Measurements from ENCODE around the gene TMEM196.

DNA sequence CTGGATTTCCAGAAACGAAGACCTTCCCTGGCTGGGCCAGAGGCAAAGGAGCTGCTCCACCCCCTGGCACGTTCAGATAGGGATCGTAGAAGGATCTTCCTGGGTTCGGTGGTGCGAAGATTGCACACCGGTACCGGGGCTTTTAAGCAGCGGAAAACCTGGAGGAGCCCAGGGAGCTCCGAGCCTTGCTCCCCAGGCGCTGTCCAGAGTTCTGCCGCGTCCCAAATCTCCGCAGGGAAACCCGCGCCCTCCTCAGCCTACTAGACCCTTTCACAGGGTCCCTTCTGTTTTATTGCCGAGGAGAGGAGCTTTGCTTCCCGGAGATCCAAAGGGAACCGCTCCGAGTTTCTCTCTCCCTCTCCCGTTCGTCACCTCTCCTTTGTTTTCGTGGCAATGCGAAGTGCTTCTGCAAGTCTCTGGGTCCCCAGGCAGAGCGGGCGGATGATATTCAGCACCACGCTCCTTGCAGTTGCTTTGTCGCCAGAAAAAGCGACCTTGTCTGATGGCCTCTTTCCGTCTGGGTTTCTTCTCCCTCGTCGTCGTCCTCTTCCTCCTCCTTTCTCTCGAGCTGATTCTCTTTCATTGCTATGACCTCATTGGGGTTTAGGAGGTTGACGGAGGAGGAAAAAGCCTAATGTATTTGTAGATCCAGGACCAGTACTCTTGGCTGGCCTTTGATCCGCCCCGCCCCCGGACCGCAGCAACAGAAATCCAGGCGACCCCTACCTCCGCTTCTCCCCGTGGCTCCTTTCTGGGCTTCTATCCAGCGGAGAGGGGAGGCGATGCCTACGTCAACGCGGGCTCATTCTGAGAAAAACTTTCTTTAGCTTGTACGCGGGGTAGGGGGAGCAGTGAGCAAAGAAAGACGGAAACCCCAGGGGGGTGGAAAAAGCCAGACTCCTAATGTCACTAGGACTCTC is at the start of gene TMEM196:
- TF ChIP-seq EZH2 (IDR thresholded peaks at IDR 0.05) (no peak), POLR2A (IDR thresholded peaks at IDR 0.05; ENCODE audit: borderline replicate concordance, extremely low read depth, insufficient read depth, insufficient read length) (no peak), EZH2phosphoT487 (IDR thresholded peaks at IDR 0.05; ENCODE audit: borderline replicate concordance) (no peak), RAD21 (IDR thresholded peaks at IDR 0.05; ENCODE audit: low read depth) (no peak), SRF (IDR thresholded peaks at IDR 0.05; ENCODE audit: low read depth) (no peak), POLR2AphosphoS5 (IDR thresholded peaks at IDR 0.05; ENCODE audit: low read depth, low read length) (no peak), ZFX (IDR thresholded peaks at IDR 0.05) (no peak), EGR1 (IDR thresholded peaks at IDR 0.05; ENCODE audit: low read depth) (no peak), CBX3 (IDR thresholded peaks at IDR 0.05; ENCODE audit: low read depth) (no peak), ZNF274 (IDR thresholded peaks at IDR 0.05; ENCODE audit: low read depth, low read length) (no peak)
- TF ChIP-seq, protein P1, sequence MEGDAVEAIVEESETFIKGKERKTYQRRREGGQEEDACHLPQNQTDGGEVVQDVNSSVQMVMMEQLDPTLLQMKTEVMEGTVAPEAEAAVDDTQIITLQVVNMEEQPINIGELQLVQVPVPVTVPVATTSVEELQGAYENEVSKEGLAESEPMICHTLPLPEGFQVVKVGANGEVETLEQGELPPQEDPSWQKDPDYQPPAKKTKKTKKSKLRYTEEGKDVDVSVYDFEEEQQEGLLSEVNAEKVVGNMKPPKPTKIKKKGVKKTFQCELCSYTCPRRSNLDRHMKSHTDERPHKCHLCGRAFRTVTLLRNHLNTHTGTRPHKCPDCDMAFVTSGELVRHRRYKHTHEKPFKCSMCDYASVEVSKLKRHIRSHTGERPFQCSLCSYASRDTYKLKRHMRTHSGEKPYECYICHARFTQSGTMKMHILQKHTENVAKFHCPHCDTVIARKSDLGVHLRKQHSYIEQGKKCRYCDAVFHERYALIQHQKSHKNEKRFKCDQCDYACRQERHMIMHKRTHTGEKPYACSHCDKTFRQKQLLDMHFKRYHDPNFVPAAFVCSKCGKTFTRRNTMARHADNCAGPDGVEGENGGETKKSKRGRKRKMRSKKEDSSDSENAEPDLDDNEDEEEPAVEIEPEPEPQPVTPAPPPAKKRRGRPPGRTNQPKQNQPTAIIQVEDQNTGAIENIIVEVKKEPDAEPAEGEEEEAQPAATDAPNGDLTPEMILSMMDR (IDR thresholded peaks at IDR 0.05 in 2 of 3, conservative IDR thresholded peaks at IDR 0.05 in 1 of 3; ENCODE audit: borderline replicate concordance in 1 of 3, insufficient read depth in 1 of 3, low read depth in 2 of 3, low read length in 2 of 3): no peak
- TF ChIP-seq, protein P2, sequence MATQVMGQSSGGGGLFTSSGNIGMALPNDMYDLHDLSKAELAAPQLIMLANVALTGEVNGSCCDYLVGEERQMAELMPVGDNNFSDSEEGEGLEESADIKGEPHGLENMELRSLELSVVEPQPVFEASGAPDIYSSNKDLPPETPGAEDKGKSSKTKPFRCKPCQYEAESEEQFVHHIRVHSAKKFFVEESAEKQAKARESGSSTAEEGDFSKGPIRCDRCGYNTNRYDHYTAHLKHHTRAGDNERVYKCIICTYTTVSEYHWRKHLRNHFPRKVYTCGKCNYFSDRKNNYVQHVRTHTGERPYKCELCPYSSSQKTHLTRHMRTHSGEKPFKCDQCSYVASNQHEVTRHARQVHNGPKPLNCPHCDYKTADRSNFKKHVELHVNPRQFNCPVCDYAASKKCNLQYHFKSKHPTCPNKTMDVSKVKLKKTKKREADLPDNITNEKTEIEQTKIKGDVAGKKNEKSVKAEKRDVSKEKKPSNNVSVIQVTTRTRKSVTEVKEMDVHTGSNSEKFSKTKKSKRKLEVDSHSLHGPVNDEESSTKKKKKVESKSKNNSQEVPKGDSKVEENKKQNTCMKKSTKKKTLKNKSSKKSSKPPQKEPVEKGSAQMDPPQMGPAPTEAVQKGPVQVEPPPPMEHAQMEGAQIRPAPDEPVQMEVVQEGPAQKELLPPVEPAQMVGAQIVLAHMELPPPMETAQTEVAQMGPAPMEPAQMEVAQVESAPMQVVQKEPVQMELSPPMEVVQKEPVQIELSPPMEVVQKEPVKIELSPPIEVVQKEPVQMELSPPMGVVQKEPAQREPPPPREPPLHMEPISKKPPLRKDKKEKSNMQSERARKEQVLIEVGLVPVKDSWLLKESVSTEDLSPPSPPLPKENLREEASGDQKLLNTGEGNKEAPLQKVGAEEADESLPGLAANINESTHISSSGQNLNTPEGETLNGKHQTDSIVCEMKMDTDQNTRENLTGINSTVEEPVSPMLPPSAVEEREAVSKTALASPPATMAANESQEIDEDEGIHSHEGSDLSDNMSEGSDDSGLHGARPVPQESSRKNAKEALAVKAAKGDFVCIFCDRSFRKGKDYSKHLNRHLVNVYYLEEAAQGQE (IDR thresholded peaks at IDR 0.05; ENCODE audit: low read depth): no peak
- TF ChIP-seq, protein P3, sequence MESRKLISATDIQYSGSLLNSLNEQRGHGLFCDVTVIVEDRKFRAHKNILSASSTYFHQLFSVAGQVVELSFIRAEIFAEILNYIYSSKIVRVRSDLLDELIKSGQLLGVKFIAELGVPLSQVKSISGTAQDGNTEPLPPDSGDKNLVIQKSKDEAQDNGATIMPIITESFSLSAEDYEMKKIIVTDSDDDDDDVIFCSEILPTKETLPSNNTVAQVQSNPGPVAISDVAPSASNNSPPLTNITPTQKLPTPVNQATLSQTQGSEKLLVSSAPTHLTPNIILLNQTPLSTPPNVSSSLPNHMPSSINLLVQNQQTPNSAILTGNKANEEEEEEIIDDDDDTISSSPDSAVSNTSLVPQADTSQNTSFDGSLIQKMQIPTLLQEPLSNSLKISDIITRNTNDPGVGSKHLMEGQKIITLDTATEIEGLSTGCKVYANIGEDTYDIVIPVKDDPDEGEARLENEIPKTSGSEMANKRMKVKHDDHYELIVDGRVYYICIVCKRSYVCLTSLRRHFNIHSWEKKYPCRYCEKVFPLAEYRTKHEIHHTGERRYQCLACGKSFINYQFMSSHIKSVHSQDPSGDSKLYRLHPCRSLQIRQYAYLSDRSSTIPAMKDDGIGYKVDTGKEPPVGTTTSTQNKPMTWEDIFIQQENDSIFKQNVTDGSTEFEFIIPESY (IDR thresholded peaks at IDR 0.05; ENCODE audit: extremely low read depth, insufficient replicate concordance, low read length): no peak

All from HCT116 (cell line).